CD8-positive, alpha-beta memory T cell (primary cell): ENCODE data around the gene SPEF1. TPM values are rescaled to one million over a fixed set of nuclear protein-coding genes. Genes with fewer than 3 reads are reported as not detected.

ENCODE experiments used
- CTCF ChIA-PET: fragments of 350-600 bp; sonication (Branson Sonifier 250); formaldehyde crosslinking; loops from one replicate; lab custom pipeline; 2021; ENCODE audit warnings: antibody characterized with exemption; lab: Charles Lee
- POLR2A ChIA-PET: fragments of 350-600 bp; sonication (Branson Sonifier 250); formaldehyde crosslinking; loops from one replicate; lab custom pipeline; 2021; ENCODE audit warnings: antibody characterized with exemption; lab: Charles Lee
- DNase-seq, 5 donors: peaks; one replicate each; pipeline versions ENCODE4 v3.0.0 to v3.0.0-alpha.2; 2020 to 2022; ENCODE audit warnings: mixed read lengths in 1 of 5
- H3K27ac ChIP-seq: one replicate; pipeline ENCODE4 v1.7.0; 2013; ENCODE audit warnings: low read depth, mild to moderate bottlenecking, low read length, moderate library complexity
- H3K27me3 ChIP-seq: 2 replicates; pipeline ENCODE4 v1.7.0; 2013; ENCODE audit warnings: low read length, mild to moderate bottlenecking; ENCODE audit not compliant: insufficient read depth, poor library complexity, severe bottlenecking
- H3K36me3 ChIP-seq: 2 replicates; pipeline ENCODE4 v1.7.0; 2013; ENCODE audit warnings: mild to moderate bottlenecking, low read length, moderate library complexity; ENCODE audit not compliant: insufficient read depth
- H3K4me1 ChIP-seq: 2 replicates; pipeline ENCODE4 v1.7.0; 2013; ENCODE audit warnings: mild to moderate bottlenecking, low read length, moderate library complexity; ENCODE audit not compliant: insufficient read depth
- H3K4me3 ChIP-seq: 2 replicates; pipeline ENCODE4 v1.7.0; 2013; ENCODE audit warnings: mild to moderate bottlenecking, low read length
- H3K9me3 ChIP-seq: 2 replicates; pipeline ENCODE4 v1.7.0; 2013; ENCODE audit warnings: mild to moderate bottlenecking, low read length
- H3K27ac Mint-ChIP-seq, 8 donors: one replicate each; pipeline ENCODE4 v1.8.0; 2020 to 2021; ENCODE audit warnings: mixed read lengths in 8 of 8, mild to moderate bottlenecking in 6 of 8, inconsistent platforms in 3 of 8, moderate library complexity in 3 of 8
- H3K27me3 Mint-ChIP-seq, 2 donors: one replicate each; pipeline ENCODE4 v1.8.0; 2020 to 2021; ENCODE audit warnings: mixed read lengths in 2 of 2, mild to moderate bottlenecking in 1 of 2, moderate library complexity in 1 of 2
- H3K36me3 Mint-ChIP-seq, 3 donors: one replicate each; pipeline ENCODE4 v1.8.0; 2020 to 2021; ENCODE audit warnings: mixed read lengths in 3 of 3, inconsistent platforms in 1 of 3, mild to moderate bottlenecking in 1 of 3
- H3K4me1 Mint-ChIP-seq, 3 donors: one replicate each; pipeline ENCODE4 v1.8.0; 2020 to 2021; ENCODE audit warnings: mixed read lengths in 3 of 3, inconsistent platforms in 1 of 3, mild to moderate bottlenecking in 1 of 3
- H3K4me3 Mint-ChIP-seq, 7 donors: one replicate each; pipeline ENCODE4 v1.8.0; 2020 to 2021; ENCODE audit warnings: mixed read lengths in 7 of 7, mild to moderate bottlenecking in 6 of 7, moderate library complexity in 4 of 7, inconsistent platforms in 2 of 7
- H3K9me3 Mint-ChIP-seq, 5 donors: one replicate each; pipeline ENCODE4 v1.8.0; 2020 to 2022; ENCODE audit warnings: mixed read lengths in 5 of 5, mild to moderate bottlenecking in 3 of 5, moderate library complexity in 2 of 5, inconsistent platforms in 1 of 5
- polyA plus RNA-seq: library from polyadenylated mRNA; unstranded; fragments of 300-500 nt; fragmentation: Illumina TruSeq; gene quantifications from one replicate; pipeline ENCODE4 v1.2.3, GENCODE V29; 2021
- total RNA-seq, 2 experiments: library from RNA; stranded (reverse); gene quantifications; one replicate each; pipeline ENCODE4 v1.2.3, GENCODE V29; 2021

SPEF1 gene
- total and polyA plus RNA-seq, 3 experiments from 2014 or later: 0.13 to 0.24 TPM; not detected in 1

DNA sequence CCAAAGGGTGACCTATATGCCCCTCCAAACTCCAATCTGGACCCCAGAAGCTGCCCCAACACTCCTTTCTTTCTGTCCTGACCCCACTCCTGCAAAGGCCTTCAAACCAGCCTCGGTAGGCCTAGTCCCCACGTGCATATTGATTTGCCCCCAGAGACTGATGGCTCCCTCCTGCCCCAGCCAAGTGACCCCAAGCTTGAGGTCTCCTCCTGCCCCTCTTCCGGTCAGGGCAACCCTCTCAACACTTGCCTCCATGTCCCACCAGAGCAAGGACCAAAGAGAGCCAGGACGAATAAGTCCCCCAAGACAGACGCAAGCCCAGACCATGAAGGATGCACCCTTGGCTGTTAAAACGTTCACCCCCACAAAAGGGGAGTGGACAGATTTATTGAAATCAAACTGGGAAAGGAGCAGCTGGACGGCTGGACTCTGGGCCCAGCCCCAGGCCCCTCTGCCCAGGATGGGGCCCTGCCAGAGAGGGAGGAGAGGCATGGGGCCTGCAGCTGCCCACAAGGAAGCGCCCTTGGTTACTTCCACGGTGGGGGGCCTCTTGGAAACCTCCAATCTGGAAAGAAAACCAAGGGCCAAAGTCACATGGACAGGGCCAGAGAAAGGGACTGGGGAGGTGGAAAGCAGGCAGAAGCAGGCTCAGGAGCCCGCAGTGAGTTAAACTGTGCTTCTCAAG is 2.4 kb upstream of the SPEF1 start:
- H3K36me3 Mint-ChIP-seq: peaks cover 0 to 5% (median 3%) of the 10 kb centered on the region in 3 donors
- H3K4me1 ChIP-seq: peaks cover 32% of the 10 kb centered on the region
- H3K9me3 ChIP-seq: no peaks in the 10 kb centered on the region
- POLR2A ChIA-PET: interaction anchor here (1.2 to 1.4 kb wide), 2 partner anchors 21 to 33 kb away, joined by 3 read pairs; no protein-coding TSS in a partner anchor
- no peaks in the 10 kb centered on the region for H3K27me3 ChIP-seq
- no peaks in the 10 kb centered on the region for H3K36me3 ChIP-seq
- H3K4me1 Mint-ChIP-seq: peaks cover 39 to 55% (median 40%) of the 10 kb centered on the region in 3 donors
- CTCF ChIA-PET: interaction anchor here (1.8 to 16.8 kb wide), 2 partner anchors 35 to 72 kb away, joined by 6 to 262 read pairs; partner anchors contain the start of gene AP5S1
- no peaks in the 10 kb centered on the region for H3K9me3 Mint-ChIP-seq
- peak in 1 of 5 donors; percentile 39 for DNase-seq
- H3K4me3 Mint-ChIP-seq: peak overlapping the region in 6 of 7 donors; percentile 6 to 79 (median 24)
- H3K27ac ChIP-seq: no peak overlapping the region
- no peak overlapping the region for H3K4me3 ChIP-seq
- no peaks in the 10 kb centered on the region for H3K27me3 Mint-ChIP-seq
- H3K27ac Mint-ChIP-seq: peak overlapping the region in 6 of 8 donors; percentile 20 to 87 (median 73)

DNA sequence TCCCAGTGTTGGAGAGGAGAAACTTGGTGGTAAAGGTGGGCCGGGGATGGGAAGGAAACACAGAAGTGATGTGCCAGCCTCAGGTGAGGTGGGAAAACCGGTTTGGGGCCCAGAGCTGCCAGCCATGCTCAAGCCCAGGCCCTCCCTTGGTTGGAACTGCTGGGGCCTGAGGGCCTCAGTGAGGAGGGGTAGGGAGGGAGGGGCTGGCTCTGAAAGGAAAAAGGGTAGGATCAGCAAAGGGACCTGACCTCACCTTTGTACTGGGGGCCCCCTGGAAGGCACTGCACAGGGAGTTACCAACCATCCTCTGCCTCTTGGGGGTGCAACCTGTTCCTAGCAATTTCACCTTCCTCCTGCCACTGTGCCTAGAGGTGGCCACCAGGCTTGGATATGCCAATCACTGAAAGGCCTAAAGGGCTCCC is 1.8 kb upstream of the SPEF1 start:
- Mint-ChIP-seq H3K36me3 (peaks cover 0 to 5% (median 3%) of the 10 kb centered on the region in 3 donors), H3K9me3 (no peaks in the 10 kb centered on the region), H3K27me3 (no peaks in the 10 kb centered on the region), H3K4me1 (peaks cover 37 to 56% (median 38%) of the 10 kb centered on the region in 3 donors), H3K4me3 (peak overlapping the region in 4 of 7 donors; percentile 8 to 59 (median 21)), H3K27ac (peak overlapping the region in 6 of 8 donors; percentile 29 to 87 (median 73))
- DNase-seq: peak in 1 of 5 donors; percentile 47
- Histone ChIP-seq H3K36me3 (no peaks in the 10 kb centered on the region), H3K4me1 (peaks cover 27% of the 10 kb centered on the region), H3K9me3 (no peaks in the 10 kb centered on the region), H3K27ac (no peak overlapping the region), H3K4me3 (no peak overlapping the region), H3K27me3 (no peaks in the 10 kb centered on the region)
- ChIA-PET POLR2A (interaction anchor here (1.4 kb wide), 1 partner anchor 33 kb away, joined by 3 read pairs; no protein-coding TSS in a partner anchor), CTCF (interaction anchor here (16.8 kb wide), 1 partner anchor 35 kb away, joined by 262 read pairs; the partner anchor contains the start of gene AP5S1)

- peaks cover 0 to 5% (median 3%) of the 10 kb centered on the region in 3 donors for H3K36me3 Mint-ChIP-seq
- no peaks in the 10 kb centered on the region for H3K27me3 Mint-ChIP-seq
- CTCF ChIA-PET: interaction anchor here (16.8 kb wide), 1 partner anchor 36 kb away, joined by 262 read pairs; the partner anchor contains the start of gene AP5S1
- no peak overlapping the region for H3K27ac ChIP-seq
- DNase-seq: no peak
- no peaks in the 10 kb centered on the region for H3K9me3 Mint-ChIP-seq
- POLR2A ChIA-PET: interaction anchor here (1.4 kb wide), 1 partner anchor 34 kb away, joined by 3 read pairs; no protein-coding TSS in a partner anchor
- H3K27me3 ChIP-seq: no peaks in the 10 kb centered on the region
- peaks cover 35 to 56% (median 37%) of the 10 kb centered on the region in 3 donors for H3K4me1 Mint-ChIP-seq
- peaks cover 23% of the 10 kb centered on the region for H3K4me1 ChIP-seq
- peak overlapping the region in 6 of 8 donors; percentile 20 to 81 (median 68) for H3K27ac Mint-ChIP-seq
- H3K4me3 ChIP-seq: no peak overlapping the region
- peak overlapping the region in 4 of 7 donors; percentile 8 to 79 (median 37) for H3K4me3 Mint-ChIP-seq
- no peaks in the 10 kb centered on the region for H3K36me3 ChIP-seq
- no peaks in the 10 kb centered on the region for H3K9me3 ChIP-seq
Measured at GRCh38 chr20:3782597-3782996, 1.3 kb upstream of the SPEF1 start.

- no peak for DNase-seq
- H3K4me1 ChIP-seq: peaks cover 16% of the 10 kb centered on the region
- no peak overlapping the region for H3K4me3 ChIP-seq
- H3K36me3 ChIP-seq: no peaks in the 10 kb centered on the region
- H3K27me3 ChIP-seq: no peaks in the 10 kb centered on the region
- H3K9me3 ChIP-seq: no peaks in the 10 kb centered on the region
- Mint-ChIP-seq H3K27ac (no peak overlapping the region), H3K4me1 (peaks cover 31 to 46% (median 31%) of the 10 kb centered on the region in 3 donors), H3K36me3 (no peaks in the 10 kb centered on the region), H3K27me3 (peaks cover 0 to 1% of the 10 kb centered on the region in 2 donors), H3K4me3 (peak overlapping the region in 6 of 7 donors; percentile 33 to 84 (median 74)), H3K9me3 (no peaks in the 10 kb centered on the region)
- no peak overlapping the region for H3K27ac ChIP-seq
- CTCF ChIA-PET: interaction anchor here (0.6 to 16.8 kb wide), 9 partner anchors 8 to 77 kb away, joined by 3 to 262 read pairs (median 4); partner anchors contain the start of genes ADISSP, AP5S1 and CENPB
- POLR2A ChIA-PET: interaction anchor here (0.5 to 1.2 kb wide), 4 partner anchors 35 to 82 kb away, joined by 3 to 7 read pairs (median 3); partner anchors contain the start of gene AP5S1
Measured at GRCh38 chr20:3778976-3779375, 2.3 kb downstream of the SPEF1 start.

DNA sequence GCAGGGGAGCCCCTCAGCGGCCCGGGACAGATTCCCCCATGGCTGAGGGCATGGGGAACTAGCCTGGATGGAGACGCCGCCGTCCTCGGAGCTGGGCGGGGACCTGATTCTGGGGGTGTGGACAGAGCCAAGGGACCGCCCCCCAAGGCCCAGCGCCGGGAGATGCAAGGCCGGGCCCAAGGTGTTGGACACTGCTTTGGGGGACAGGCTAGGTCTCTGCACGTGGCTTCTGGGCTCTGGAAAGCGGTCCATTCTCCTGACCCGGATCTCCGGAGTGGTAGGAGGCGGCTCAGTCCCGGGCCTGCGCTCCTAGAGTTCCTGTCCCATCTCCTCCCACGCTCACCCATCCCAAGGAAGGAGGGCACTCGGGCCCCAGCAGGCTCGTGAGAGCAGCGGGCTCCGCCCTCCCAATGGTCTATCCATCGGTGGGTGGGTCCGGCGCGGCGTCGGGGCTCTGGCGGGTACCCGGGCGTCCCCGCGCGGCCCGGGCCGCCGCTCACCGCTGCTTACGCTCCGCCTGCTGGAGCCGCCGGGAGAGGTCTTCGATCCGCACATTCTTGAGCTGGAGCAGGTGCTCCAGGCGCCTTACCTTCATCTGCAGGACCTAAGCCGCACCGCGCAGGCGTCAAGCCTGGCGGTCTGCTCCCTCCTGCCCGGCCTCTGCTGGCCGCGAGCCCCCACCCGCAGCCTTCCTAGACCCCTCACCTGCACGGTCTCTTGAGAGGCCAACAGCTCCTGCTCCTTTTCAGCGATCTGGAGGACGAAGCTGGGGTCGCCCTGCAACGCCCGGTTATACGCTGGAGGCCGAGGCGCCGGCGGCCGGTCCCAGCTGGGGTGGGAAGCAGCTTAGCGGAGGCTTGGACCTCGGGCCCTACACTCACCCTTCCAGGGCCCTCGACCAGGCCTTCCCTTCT is 3.3 kb downstream of the SPEF1 start:
- H3K9me3 Mint-ChIP-seq: no peaks in the 10 kb centered on the region
- H3K36me3 Mint-ChIP-seq: no peaks in the 10 kb centered on the region
- CTCF ChIA-PET: interaction anchor here (0.7 to 16.8 kb wide), 10 partner anchors 9 to 78 kb away, joined by 3 to 262 read pairs (median 4); partner anchors contain the start of genes ADISSP, AP5S1 and CENPB
- peaks cover 0 to 1% of the 10 kb centered on the region in 2 donors for H3K27me3 Mint-ChIP-seq
- Histone ChIP-seq H3K4me3 (peak overlapping the region; percentile 63), H3K4me1 (peaks cover 16% of the 10 kb centered on the region), H3K27me3 (no peaks in the 10 kb centered on the region), H3K9me3 (no peaks in the 10 kb centered on the region), H3K27ac (no peak overlapping the region), H3K36me3 (no peaks in the 10 kb centered on the region)
- peak overlapping the region; percentile 73 to 87 (median 80) for H3K4me3 Mint-ChIP-seq
- POLR2A ChIA-PET: interaction anchor here (0.5 to 1.7 kb wide), 6 partner anchors 8 to 43 kb away, joined by 3 to 11 read pairs (median 4); partner anchors contain the start of genes ADISSP, AP5S1 and CENPB
- DNase-seq: peak in 2 of 5 donors; percentile 50 to 57
- peak overlapping the region in 5 of 8 donors; percentile 21 to 86 (median 37) for H3K27ac Mint-ChIP-seq
- H3K4me1 Mint-ChIP-seq: peaks cover 25 to 41% (median 27%) of the 10 kb centered on the region in 3 donors

GRCh38 chr20:3777381-3777715 is 3.9 kb downstream of the SPEF1 start:
- ChIA-PET CTCF (interaction anchor here (1.4 to 16.8 kb wide), 5 partner anchors 9 to 41 kb away, joined by 4 to 262 read pairs (median 14); partner anchors contain the start of genes ADISSP, AP5S1 and CENPB), POLR2A (interaction anchor here (0.6 to 1.7 kb wide), 5 partner anchors 9 to 430 kb away, joined by 3 to 11 read pairs (median 3); partner anchors contain the start of genes ADISSP, AP5S1 and CENPB)
- Mint-ChIP-seq H3K4me1 (peaks cover 25 to 41% (median 27%) of the 10 kb centered on the region in 3 donors), H3K36me3 (peaks cover 0 to 2% (median 0%) of the 10 kb centered on the region in 3 donors), H3K9me3 (no peaks in the 10 kb centered on the region), H3K27ac (peak overlapping the region in 6 of 8 donors; percentile 21 to 86 (median 69)), H3K4me3 (peak overlapping the region; percentile 73 to 87 (median 80)), H3K27me3 (peaks cover 1 to 4% of the 10 kb centered on the region in 2 donors)
- Histone ChIP-seq H3K4me3 (peak overlapping the region; percentile 63), H3K9me3 (no peaks in the 10 kb centered on the region), H3K4me1 (peaks cover 16% of the 10 kb centered on the region), H3K36me3 (no peaks in the 10 kb centered on the region), H3K27ac (no peak overlapping the region), H3K27me3 (no peaks in the 10 kb centered on the region)
- peak in 1 of 5 donors; percentile 35 for DNase-seq
